ENCODE results near the gene NEDD4L.
"Not testable (repeated sequence)": the region's sequence is repeated elsewhere in the genome, so short reads cannot be mapped to it uniquely, and the experiment has no call there.

NEDD4L gene

DNA sequence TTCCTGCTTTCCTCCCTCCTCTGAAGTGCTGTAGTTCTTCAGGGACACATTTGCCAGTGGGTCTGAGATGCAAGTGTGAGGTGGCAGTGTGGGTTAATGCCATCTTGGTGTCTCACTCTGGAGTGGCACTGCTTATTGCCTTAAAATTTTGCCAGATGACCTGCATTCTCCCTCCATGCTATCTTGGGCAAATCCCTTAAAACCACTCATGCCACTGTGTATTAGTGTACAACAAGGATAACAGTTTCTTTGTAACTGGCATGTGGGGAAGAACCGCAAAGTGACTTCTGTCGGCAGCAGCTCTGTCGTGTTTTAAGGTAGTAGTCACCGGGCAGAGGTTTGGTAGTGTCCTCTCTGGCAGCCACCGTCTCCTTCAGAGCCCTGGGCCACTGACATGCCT is 124.2 kb downstream of the NEDD4L start:
- no peak for DNase-seq (ENCODE audit: low read depth)
- TF ChIP-seq, protein P1, sequence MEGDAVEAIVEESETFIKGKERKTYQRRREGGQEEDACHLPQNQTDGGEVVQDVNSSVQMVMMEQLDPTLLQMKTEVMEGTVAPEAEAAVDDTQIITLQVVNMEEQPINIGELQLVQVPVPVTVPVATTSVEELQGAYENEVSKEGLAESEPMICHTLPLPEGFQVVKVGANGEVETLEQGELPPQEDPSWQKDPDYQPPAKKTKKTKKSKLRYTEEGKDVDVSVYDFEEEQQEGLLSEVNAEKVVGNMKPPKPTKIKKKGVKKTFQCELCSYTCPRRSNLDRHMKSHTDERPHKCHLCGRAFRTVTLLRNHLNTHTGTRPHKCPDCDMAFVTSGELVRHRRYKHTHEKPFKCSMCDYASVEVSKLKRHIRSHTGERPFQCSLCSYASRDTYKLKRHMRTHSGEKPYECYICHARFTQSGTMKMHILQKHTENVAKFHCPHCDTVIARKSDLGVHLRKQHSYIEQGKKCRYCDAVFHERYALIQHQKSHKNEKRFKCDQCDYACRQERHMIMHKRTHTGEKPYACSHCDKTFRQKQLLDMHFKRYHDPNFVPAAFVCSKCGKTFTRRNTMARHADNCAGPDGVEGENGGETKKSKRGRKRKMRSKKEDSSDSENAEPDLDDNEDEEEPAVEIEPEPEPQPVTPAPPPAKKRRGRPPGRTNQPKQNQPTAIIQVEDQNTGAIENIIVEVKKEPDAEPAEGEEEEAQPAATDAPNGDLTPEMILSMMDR (IDR thresholded peaks at IDR 0.05; ENCODE audit: control insufficient read depth, insufficient read depth, low read depth, low read length, missing control alignments) = no peak
- no peak overlapping the region for H3K4me3 ChIP-seq (ENCODE audit: control insufficient read depth, low read depth, low read length)

DNA sequence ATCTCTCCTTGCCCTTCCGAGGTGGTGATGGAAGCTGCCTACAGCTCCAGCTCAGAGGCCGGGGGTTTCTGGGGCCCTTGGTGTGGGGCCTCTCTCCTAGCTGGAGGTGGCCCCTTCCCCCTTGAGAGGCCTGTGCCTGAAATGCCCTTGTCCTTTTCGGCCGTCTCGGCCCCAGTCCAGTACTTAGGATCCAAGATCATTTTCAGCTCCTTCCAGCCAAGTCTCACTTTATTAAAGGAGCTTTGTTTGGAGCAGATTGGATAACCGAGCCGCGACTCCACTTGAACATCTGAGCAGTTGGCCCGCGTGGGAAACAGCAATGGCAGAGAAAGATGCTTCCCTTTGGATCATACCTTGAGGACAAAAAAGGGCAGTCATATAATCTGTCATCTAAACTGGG is 125.0 kb downstream of the NEDD4L start:
- TF ChIP-seq, protein P1 (IDR thresholded peaks at IDR 0.05; ENCODE audit: control insufficient read depth, insufficient read depth, low read depth, low read length, missing control alignments) = no peak
- DNase-seq (ENCODE audit: low read depth) = no peak
- H3K4me3 ChIP-seq (ENCODE audit: control insufficient read depth, low read depth, low read length) = no peak overlapping the region

GRCh38 chr18:58169472-58169871 is 125.4 kb downstream of the NEDD4L start:
- no peak for DNase-seq (ENCODE audit: low read depth)
- no peak overlapping the region for H3K4me3 ChIP-seq (ENCODE audit: control insufficient read depth, low read depth, low read length)
- TF ChIP-seq, protein P1 (IDR thresholded peaks at IDR 0.05; ENCODE audit: control insufficient read depth, insufficient read depth, low read depth, low read length, missing control alignments) = no peak

GRCh38 chr18:58170036-58170435 is 126.0 kb downstream of the NEDD4L start:
- not testable (repeated sequence) for H3K4me3 ChIP-seq (ENCODE audit: control insufficient read depth, low read depth, low read length); DNase-seq (ENCODE audit: low read depth)

- no peak overlapping the region for H3K4me3 ChIP-seq (ENCODE audit: control insufficient read depth, low read depth, low read length)
- TF ChIP-seq, protein P1 (IDR thresholded peaks at IDR 0.05; ENCODE audit: control insufficient read depth, insufficient read depth, low read depth, low read length, missing control alignments) = no peak
- no peak for DNase-seq (ENCODE audit: low read depth)
Observed at GRCh38 chr18:58172031-58172430, 128.0 kb downstream of the NEDD4L start.

- no peak overlapping the region for H3K4me3 ChIP-seq (ENCODE audit: control insufficient read depth, low read depth, low read length)
- TF ChIP-seq, protein P1 (IDR thresholded peaks at IDR 0.05; ENCODE audit: control insufficient read depth, insufficient read depth, low read depth, low read length, missing control alignments) = no peak
- DNase-seq (ENCODE audit: low read depth) = no peak
Observed at GRCh38 chr18:58174285-58174684, 130.3 kb downstream of the NEDD4L start.

- TF ChIP-seq, protein P1 (IDR thresholded peaks at IDR 0.05; ENCODE audit: control insufficient read depth, insufficient read depth, low read depth, low read length, missing control alignments) = no peak
- H3K4me3 ChIP-seq (ENCODE audit: control insufficient read depth, low read depth, low read length) = no peak overlapping the region
- no peak for DNase-seq (ENCODE audit: low read depth)
Observed at GRCh38 chr18:58175122-58175785, 131.2 kb downstream of the NEDD4L start.

Measured in AG09309 (cell line).